ENCODE data around the gene TPM1.

DNA sequence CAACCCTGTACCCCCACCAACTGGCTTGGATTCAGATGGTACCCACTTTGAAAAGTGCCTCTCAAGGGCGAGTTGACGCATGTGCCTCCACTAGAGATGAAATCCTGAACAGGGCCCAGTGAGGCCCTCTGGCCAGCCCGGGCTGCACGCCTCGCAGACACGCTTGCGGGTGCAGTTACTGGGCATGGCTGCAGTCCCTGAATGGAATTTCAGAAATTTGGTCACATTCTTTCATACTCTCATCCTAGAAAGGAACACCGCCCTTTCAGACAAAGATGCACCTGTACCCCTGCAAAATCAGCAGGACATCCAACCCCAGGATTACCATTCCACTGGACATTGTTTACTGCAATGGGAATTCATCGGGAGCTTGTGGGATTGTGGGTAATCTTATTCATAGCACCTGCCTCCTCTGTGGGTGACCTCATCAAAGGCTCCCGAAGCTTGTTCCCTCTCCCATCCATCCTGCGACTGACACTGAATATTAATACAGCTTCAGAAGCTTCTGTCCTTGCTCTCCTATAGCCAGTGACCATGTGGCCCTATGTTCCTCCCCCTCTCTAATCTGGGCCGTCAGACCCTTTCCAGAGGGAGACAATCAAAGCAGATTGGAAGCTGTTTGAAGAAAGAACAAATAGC, 42.5 kb upstream of the TPM1 start:
- TF ChIP-seq POLR2A (IDR thresholded peaks at IDR 0.05) (no peak), POLR2AphosphoS5 (IDR thresholded peaks at IDR 0.05) (no peak)
- TF ChIP-seq, protein P1, sequence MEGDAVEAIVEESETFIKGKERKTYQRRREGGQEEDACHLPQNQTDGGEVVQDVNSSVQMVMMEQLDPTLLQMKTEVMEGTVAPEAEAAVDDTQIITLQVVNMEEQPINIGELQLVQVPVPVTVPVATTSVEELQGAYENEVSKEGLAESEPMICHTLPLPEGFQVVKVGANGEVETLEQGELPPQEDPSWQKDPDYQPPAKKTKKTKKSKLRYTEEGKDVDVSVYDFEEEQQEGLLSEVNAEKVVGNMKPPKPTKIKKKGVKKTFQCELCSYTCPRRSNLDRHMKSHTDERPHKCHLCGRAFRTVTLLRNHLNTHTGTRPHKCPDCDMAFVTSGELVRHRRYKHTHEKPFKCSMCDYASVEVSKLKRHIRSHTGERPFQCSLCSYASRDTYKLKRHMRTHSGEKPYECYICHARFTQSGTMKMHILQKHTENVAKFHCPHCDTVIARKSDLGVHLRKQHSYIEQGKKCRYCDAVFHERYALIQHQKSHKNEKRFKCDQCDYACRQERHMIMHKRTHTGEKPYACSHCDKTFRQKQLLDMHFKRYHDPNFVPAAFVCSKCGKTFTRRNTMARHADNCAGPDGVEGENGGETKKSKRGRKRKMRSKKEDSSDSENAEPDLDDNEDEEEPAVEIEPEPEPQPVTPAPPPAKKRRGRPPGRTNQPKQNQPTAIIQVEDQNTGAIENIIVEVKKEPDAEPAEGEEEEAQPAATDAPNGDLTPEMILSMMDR (IDR thresholded peaks at IDR 0.05) = no peak

All from prostate gland (tissue), 2 donors.